NCI-H226 (cell line): ENCODE data around the gene GSTM2.
"Not testable (repeated sequence)": the region's sequence is repeated elsewhere in the genome, so short reads cannot be mapped to it uniquely, and the experiment has no call there.

ENCODE experiments used
- DNase-seq: peaks from one replicate; pipeline ENCODE4 v3.0.0-alpha.2; 2015

GSTM2 gene

DNA sequence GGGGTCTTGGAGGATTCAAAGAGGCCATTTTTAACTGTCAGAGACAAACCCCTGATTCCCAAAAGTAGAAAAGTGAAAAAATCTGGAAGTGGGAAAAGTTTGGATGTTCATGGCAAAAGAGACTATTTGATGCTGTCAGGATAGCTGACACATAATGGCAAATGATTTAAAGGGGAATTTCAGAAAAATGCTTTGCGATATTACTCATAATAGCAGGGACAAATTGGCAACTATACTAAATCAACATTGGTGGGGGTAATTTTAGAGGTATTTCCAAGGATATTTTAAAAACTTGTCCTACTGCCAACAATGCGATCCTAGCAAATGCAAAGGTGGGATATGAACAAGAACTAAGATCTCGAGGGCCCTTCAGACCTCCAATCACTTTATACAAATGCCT is 17.2 kb upstream of the GSTM2 start:
- DNase-seq: no peak

- no peak for DNase-seq
These were observed 15.5 kb upstream of the GSTM2 start for GRCh38 chr1:109652402-109652801.

- no peak for DNase-seq
These were observed 14.6 kb upstream of the GSTM2 start for GRCh38 chr1:109653306-109653705.

DNA sequence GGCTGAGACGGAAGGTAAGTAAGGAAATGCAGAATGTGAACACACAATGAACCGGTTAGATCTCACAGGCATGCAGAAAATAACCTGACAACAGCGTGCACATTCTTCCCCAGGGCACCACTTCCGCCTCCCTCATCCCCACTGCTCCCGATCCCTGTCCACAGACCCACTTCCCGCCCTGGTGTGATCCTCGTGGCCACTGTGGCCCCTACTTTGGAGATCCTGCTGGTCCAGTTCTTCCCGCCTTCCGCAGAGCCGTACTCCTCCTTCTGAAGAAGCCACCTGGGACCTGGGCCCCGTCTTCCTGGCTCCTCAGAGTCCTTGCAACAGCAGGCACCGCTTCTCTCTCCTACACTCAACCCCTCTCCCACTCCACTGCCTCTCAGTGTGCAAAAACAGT is 13.3 kb upstream of the GSTM2 start:
- no peak for DNase-seq

DNA sequence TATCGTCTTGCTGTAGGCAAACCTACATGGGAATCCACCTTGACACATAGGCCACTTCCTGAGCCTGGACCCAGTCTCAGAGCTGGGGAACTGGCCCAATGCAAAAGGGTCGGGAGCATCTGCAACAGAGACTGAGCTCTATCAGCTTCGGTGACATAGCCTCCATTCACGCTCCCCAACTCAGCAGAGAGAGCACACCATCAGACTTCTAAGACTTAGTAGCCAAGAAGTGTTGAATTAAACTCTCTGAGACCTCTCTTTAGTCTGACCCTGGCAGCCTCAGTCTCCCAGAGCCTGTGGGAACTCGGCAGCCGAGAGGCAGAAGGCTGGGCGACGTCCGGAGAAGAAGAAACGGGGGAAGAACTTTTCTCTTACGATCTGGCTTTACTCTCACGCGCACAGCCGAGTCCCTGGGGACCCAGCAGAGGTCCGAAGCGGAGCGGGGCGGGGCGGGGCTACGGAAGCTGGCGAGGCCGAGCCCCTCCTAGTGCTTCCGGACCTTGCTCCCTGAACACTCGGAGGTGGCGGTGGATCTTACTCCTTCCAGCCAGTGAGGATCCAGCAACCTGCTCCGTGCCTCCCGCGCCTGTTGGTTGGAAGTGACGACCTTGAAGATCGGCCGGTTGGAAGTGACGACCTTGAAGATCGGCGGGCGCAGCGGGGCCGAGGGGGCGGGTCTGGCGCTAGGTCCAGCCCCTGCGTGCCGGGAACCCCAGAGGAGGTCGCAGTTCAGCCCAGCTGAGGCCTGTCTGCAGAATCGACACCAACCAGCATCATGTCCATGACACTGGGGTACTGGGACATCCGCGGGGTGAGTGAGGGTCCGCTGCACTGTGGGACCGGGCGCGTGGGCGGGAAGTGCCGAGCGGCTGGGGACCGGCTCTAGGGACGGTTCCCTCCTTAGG is 12.0 kb upstream of the GSTM2 start, which contains the start of gene GSTM4:
Gene GSTM4 (plus strand): TSS at position 485 of the 905 bp plus-strand sequence. CDS start 291 bp downstream, at position 776.
- peak; percentile 19 for DNase-seq

DNA sequence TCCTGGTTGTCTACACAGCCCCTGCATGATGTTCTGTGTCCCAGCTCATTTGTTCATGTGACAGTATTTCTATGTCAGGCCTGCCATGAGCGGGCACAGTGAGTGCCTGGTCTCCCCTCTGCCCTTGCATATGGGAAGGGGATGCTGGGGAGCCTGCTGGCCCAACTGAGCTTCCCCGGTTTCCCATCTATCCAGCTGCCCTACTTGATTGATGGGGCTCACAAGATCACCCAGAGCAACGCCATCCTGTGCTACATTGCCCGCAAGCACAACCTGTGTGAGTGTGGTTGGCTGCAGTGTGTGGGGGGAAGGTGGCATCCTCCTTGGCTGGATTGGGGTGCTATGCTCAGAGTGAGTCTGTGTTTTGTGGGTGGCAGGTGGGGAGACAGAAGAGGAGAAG is 10.5 kb upstream of the GSTM2 start:
- no peak for DNase-seq

DNA sequence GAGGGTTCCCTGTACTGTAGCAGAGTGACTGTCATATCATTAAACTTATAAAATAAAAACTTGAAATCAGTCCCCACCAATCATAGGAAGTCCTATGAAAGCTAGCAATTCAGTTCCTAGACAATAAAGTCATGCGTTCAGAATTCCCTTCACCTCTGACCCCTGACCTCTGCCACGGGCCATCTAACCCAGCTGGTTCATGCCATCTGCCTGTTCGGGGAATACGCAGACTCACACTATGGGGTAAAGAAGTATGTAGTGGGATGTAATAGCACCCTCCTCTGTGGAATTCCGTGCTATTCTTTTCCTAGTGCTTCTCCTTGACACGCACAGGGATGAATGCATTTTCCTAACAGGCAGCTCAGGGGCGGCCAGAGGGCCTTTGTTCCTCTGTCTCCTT is 9.9 kb upstream of the GSTM2 start:
- DNase-seq: no peak

- no peak for DNase-seq
These were observed 9.3 kb upstream of the GSTM2 start for GRCh38 chr1:109658533-109659042.

- DNase-seq: peak; percentile 83
These were observed 8.7 kb upstream of the GSTM2 start for GRCh38 chr1:109659145-109659544.

DNA sequence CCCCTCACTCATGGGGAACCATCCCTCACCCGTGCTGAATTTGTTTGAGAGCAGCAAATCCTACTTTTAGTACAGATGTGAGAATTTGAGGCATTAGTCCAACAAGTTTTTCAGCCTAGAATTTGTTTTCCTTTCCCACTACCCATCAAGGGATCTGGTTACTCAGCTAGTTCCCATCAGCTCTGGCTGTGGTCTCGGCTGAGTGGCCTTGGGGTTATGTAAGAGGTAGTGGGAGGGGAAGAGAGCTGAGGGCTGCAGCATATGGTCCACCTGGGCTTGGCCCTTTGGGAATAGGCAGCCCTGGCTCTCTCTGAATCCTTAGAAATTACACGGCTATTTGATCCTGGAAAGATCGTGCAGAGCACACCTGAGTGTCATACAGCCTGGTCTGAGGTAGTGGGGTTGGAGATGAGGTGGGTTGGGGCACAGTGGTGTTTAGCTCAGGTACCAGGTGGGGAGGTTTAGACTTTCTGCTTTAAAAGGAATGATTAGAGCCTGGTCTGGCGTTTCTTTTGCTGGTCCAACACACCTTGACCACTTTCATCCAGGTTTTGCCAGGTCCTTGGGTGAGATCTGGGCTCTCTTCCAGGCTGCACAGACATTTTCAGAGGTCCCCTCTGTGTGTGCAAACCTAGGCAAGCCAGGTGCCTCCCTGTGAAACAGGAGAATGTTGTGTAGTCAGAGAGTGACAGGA is 7.7 kb upstream of the GSTM2 start:
- DNase-seq: peak; percentile 22

- DNase-seq: not testable (repeated sequence)
These were observed 7.2 kb upstream of the GSTM2 start for GRCh38 chr1:109660691-109661026.

DNA sequence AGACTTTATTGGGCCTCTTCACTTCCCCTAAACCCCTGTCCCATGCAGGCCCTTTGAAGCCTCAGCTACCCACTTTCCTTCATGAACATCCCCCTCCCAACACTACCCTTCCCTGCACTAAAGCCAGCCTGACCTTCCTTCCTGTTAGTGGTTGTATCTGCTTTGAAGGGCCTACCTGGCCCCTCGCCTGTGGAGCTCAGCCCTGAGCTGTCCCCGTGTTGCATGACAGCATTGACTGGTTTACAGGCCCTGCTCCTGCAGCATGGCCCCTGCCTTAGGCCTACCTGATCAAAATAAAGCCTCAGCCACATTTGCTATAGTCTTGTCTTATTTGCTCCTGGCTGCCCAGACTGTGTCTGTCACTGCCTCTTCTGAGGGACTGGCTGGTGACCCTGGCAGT is 6.5 kb upstream of the GSTM2 start:
- no peak for DNase-seq

- DNase-seq: no peak
These were observed 3.2 kb upstream of the GSTM2 start for GRCh38 chr1:109664671-109665070.

- DNase-seq: no peak
These were observed 392 bp downstream of the GSTM2 start for GRCh38 chr1:109668123-109668775.

DNA sequence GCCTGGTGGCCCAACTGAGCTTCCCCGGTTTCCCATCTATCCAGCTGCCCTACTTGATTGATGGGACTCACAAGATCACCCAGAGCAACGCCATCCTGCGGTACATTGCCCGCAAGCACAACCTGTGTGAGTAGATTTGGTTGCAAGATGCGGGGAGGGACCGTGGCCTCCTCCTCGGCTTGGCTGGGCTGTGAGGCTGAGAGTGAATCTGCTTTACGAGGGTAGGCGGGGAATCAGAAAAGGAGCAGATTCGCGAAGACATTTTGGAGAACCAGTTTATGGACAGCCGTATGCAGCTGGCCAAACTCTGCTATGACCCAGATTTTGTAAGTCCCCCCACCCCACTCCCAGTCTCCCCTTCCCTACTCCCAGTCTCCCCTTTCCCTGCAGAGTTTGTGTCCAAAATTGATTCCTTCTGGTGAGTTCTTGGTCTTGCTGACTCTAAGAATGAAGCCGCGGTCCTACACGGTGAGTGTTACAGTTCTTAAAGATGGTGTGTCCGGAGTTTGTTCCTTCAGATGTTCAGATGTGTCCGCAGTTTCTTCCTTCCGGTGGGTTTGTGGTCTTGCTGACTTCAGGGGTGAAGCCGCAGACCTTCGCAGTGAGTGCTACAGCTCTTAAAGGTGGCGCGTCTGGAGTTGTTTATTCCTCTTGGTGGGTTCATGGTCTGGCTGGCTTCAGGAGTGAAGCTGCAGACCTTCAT is 1.5 kb downstream of the GSTM2 start:
- no peak for DNase-seq

DNA sequence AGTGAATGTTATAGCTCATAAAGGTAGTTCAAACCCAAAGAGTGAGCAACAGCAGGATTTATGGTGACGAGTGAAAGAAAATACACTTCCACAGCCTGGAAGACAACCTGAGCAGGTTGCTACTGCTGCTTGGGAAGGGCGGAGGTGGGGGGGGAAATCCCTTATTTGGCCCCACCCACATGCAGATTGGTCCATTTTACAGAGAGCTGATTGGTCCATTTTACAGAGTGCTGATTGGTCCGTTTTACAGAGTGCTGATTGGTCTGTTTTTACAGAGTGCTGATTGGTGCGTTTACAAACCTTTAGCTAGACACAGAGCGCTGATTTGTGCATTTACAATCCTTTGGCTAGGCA is 2.1 kb downstream of the GSTM2 start:
- DNase-seq: not testable (repeated sequence)

GRCh38 chr1:109671067-109671466 is 3.2 kb downstream of the GSTM2 start:
- DNase-seq: no peak

- DNase-seq: not testable (repeated sequence)
These were observed 6.0 kb downstream of the GSTM2 start for GRCh38 chr1:109673861-109674260.

- not testable (repeated sequence) for DNase-seq
These were observed 9.0 kb downstream of the GSTM2 start for GRCh38 chr1:109676683-109677381.

DNA sequence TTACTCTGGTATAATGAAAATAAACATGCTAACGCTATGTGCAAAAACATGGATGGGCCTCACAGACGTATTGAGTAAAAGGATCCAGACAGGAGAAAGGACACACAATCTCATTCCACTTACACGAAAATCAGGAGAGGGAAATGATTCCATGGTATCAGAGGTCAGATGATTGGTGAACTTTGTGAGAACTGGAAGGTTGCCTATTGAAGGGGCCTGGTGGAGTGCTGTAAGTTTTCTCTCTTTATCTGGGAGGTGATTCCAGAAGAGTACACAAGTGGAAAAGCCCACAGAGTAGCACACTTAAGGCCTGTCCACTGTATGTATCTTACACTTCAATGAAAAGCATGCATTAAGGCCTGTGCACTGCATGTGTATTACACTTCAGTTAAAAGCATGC is 9.6 kb downstream of the GSTM2 start:
- DNase-seq: no peak

DNA sequence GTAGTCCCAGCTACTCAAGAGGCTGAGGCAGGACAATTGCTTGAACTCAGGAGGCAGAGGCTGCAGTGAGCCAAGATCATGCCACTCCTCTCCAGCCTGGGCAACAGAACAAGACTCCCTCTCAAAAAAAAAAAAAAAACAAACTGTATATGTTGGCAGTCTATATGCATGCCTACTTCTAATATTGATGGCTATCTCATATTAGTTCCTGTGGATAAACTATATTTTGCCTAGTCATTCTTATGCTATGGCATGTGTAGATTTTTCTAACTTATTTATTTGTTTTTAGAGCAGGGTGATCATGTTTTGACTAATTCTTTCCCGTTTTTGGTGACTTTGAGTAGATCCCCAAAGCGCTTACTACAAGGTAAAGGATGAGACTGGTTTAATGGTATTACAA is 10.8 kb downstream of the GSTM2 start:
- DNase-seq: not testable (repeated sequence)

DNA sequence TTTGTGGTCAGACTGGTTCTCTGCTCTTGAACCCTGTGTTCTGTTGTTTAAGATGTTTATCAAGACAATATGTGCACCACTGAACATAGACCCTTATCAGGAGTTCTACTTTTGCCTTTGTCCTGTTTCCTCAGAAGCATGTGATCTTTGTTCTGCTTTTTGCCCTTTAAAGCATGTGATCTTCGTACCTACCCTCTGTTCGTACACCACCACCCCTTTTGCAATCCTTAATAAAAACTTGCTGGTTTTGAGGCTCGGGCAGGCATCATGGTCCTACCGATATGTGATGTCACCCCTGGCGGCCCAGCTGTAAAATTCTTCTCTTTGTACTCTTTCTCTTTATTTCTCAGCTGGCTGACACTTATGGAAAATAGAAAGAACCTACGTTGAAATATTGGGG is 16.9 kb downstream of the GSTM2 start:
- DNase-seq: not testable (repeated sequence)
